NCI-H1694 treated with DMSO at 0.1 percent for 48 hours (cell line): ENCODE measurements around the gene GPSM1.

Source experiments
- DNase-seq: peaks from one replicate; lab custom pipeline; 2025; lab: John Stamatoyannopoulos, UW

GPSM1 gene

DNA sequence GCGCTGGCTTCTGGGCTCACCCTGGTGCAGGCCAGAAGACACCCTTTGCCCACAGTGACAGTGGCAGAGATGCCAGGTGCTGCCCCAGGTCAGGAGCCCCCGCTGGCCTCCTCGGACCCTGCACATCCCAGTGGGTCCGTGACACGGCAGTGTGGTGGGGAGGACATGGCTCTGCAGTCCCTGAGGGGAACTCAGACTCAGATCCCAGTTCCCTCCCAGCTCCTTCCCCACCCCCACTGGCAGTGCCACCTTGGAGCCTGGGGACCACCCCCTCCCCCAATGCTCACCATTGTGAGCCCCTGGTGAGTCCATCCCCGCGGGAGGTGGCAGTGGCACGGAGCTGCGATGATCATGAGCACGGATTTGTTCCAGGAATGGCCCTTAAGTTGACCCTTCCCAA, 22.9 kb upstream of the GPSM1 start:
- DNase-seq = no peak

DNA sequence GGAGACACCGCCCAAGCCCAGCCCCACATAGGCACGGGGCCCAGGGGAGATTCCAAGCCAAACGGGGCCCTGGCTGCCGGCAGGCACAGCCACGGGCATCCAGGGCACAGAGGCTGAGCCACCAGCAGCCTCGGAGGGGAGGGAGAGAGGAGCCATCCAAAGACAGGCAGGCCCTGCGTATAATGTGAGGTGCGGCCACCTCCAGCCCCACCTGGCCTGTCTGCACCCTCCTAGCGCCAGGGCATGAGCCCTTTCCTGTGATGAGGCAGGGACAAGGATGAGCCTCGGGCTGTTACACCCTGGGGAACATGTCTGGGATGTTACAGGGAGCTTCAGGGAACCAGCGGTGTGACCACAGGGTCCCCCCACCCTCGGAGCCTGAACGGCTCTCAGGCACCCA, 22.4 kb upstream of the GPSM1 start:
- no peak for DNase-seq

DNA sequence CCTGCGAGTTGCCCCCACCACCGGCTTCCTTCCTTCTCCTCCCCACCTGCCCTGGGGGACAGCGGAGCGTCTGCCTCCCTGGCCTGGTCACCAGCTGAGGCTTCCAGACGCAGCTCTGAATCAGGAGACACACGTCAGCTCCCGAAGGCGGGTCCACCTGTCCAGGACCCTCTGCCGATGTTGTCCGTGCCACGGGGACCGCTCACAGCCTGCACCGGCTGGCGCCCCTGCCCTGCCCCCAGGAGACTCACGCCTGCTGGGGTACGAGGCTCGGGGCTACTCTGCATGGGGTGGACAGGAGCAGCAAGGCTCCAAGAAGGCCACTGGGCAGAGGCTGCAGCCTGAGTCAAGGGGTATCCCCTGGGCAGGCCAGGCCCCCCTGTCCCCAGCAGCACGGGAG, 21.5 kb upstream of the GPSM1 start:
- DNase-seq = no peak

DNA sequence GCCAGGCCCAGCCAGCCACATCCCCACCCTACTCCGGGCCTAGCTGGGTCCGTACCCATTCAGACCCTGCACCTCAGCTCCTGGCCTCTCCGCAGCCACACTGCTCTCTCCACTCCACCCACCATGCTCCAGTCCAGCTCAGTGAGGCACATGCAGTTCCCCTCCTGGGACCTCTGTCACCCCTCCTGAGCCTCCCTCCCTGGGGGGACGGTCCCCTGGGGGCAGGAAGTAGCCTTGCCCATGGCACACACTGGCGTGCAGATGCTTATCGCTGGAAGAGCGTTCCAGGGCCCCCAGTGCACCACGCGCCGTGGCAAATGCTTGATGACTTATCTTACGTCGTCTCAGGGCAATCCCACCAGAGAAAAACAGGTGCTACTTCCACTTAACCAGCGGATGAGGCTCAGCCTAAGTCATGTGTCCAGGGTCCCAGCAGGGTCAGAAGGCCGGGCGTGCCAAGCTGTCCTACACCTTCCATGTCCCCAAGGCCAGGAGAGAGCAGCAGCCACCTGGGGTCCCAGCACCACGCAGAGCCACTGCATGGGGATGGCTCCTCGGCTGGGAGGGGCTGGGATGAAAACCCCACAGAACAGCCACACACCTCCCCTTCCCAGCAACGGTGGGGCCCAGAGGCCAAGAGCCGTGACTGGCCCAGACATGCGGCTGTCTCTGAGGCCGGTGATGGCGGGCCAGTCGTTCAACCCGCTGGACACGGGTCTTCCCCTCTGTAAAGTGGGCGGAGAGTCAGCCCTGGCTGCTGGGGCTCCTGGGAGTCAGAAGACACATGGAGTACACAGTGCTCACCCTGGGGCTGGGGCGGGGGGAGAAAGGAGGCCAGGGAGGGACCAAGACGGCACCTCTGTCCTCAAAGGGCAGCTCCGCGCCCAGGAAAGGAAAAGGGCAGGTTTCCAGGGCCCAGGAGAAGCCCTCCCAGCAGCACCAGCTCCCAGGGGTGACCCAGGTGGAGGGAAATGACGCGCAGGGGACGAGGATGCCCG, 20.8 kb upstream of the GPSM1 start:
- no peak for DNase-seq

DNA sequence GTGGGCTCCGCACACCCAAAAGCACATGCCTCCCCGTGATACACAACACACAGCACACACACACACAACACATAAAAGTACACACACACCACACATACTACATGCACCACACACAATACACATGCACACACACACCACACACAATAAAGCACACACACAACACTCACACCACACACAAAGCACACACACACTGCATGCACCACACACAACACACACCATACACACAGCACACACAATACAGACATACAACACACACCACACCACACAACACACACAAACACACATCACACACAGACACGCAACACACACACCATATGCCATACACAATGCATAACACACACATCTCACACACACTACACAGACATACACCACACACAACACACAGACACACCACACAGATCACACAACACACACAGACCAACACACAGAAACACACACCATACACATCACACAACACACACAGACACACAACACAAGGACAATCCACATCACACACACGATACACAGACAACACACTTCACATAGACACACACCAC, 20.1 kb upstream of the GPSM1 start:
- DNase-seq = no peak

DNA sequence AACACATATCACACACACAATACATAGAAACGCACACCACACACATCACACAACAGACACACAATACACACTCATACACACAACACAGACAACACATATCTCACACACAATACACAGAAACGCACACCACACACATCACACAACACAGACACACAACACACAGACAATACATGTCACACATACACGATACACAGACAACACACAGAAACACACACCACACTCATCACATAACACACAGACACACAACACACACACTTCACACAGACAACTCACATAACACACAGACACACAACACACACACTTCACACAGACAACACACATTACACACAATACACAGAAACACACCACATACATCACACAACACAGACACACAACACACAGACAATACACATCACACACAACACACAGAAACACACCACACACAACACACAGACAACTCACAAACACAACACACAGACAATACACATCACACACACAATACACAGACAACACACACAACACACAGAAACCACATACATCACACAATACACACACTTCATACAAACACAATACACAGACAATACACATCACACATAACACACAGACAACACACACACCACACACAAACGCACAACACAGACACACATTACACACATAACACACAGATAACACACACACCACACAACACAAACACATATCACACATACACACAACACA, 19.2 kb upstream of the GPSM1 start:
- no peak for DNase-seq

DNA sequence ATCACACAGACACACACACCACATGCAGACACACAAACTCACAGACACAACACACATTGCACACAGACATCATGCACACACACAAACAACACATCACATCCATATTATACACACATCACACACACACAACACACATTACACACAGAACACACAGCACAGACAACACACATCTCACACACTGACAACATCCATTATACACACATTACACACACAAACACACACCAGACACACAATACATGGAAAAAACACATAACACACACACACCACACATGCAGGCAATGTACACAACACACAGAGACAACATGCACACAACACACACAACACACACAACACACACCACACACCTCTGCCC, 18.7 kb upstream of the GPSM1 start:
- no peak for DNase-seq

DNA sequence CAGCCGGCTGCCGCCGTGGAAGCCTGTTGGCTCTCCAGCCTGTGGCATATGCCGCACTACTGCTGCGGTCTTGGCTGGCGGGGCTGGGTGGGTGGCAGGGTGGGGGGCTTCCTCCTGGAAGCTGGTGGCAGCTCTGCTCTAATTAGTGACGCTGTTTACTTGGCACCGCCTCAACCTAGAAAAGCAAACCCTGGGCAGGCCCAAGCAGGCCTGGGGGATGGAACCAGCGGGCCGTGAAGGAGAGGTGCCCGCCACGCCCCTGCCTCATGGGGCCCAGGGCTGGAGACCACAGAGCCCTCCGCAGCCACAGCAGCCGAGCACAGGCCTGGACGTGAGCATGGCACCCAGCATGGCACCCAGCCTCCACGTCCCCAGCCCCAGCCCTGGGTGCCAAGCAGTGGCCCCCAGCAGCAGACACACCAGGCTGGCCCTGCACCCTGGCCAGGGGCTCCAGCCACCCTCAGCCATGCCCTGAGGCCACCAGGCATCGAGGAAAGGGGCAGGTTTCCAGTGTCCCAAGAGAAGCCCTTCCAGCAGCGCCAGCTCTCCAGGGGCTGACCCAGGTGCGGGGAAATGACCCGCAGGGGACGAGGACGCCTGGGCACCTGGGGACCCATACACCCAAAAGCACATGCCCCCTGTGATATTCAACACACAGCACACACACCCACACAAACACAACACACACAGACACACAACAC, 18.1 kb upstream of the GPSM1 start:
- peak; percentile 94 for DNase-seq

DNA sequence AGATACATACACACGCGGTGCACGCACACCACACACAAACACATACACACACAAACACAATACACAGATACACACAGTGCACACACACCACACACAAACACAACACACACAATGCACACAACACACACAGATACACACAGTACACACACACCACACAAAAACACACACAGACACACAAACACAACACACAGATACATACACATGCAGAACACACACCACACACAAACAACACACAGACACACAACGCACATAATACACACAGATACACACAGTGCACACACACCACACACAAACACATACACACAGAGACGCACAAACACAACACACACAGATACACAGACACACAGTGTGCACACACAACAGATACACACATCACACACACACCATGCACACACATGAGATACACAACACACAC, 17.5 kb upstream of the GPSM1 start:
- DNase-seq = no peak

DNA sequence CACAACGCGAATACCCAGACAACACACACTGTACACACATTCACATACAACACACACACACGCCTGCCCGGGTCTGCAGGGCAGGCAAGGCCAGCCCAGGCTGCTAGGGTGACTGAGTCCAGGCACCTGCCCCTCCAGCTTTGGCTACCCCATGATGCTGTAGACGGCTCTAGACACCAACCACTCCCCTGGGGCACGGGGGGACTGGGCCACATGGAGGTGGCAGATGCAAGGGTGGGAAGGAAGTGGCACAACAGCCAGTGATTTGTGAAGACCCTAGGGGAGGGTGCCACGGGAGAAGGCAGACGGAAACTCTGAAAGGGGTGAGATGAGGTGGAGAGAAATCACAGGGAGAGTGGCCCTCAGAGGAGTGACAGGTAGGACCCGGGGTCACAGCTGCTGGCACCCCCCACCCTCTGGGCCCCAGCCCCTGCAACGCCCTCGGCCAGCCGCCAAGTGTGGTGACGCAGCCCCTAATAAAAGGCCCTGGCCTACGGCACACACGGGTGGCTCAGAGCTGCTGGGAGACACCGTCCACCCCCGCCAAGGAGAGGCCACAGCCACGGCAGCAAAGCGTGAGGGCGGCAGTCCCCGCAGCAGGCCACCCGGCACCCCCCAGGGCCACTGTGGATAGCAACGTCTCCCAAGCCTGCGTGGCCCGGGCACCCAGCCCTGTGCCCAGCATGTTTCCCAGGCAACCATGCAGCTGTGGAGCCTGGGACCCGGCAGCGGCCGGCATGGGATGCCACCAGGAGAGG, 16.9 kb upstream of the GPSM1 start:
- peak; percentile 84 for DNase-seq

DNA sequence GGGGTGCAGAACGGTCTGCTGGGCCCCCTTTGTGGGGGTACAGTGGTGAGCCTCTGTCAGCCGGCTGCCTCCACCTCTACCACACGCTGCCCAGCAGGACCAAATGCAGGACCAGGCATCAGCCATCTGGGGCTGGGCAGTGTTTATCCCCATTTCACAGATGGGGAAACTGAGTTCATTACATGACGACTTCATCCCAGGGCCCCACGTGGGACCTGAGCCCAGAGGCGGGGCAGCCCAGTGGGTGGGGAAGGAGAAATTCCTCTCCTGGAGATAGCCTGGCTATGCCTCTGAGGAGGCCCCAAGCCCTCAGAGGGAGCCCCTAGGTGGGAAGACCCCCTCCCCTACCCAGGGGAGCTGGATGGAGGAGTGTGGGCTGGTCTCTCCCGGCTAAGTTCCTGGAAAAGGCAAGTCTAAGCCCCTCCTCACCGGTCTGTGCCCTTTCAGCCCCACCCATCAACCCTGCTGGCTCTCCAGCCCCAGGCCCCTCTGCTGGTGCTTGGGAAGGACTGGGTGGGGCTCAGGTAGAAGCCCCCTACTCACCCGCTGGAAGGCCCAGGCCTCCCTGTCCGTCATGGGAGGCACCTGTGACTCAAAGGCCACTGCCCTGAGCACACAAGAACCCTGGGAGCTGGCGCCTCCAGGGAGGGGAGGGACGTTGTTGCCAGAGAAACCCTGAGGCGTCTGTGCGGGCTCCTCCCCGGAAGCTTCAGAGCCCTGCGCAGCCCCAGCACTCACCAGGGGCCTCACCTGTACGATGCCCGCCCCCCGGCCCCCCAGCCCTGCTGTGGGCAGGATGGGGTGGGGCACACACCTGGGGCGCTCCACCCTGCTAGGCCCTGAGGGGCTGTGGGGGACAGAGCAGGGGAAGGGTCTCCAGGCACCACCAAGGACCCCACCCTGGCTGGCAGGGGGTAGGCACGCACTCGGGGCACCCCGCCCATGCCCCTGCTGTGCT, 16.0 kb upstream of the GPSM1 start:
- DNase-seq = peak; percentile 45

DNA sequence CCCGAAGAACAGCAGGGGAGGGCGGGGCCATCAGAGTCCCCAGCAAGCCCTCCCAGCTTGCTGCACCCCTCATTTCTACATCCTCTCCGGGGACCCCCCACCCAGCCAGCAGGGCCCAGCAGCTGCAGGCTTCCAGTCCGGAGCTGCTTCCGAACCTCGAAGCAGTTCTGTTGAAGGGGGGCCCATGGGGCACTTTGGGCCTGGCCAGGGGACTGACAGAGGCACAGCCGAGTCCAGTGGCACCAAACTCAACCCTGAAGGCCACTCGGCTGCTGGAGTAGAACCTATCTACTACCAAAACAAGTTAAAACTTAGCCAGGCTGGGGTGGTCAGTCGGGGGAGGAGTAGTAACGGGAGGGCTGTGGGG, 15.3 kb upstream of the GPSM1 start:
- no peak for DNase-seq

DNA sequence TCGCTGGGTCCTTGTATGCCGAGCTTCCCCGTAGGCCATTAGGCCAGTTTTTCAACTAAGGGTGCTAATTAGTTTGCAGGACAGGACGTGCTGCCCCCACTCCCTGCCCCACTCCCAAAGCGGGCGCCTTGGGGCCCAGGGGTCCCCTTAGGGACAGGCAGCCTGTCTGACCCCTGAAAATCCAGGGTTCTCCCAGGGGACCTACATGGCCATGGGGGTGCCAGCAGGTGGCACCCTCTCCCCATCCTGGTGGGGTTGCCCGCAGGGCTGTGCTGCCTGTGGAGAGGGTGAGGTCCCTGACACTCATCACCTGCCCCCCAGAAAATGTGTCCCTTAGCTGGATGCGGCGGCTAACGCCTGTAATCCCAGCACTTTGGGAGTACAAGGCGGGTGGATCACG, 14.9 kb upstream of the GPSM1 start:
- DNase-seq = peak; percentile 36

DNA sequence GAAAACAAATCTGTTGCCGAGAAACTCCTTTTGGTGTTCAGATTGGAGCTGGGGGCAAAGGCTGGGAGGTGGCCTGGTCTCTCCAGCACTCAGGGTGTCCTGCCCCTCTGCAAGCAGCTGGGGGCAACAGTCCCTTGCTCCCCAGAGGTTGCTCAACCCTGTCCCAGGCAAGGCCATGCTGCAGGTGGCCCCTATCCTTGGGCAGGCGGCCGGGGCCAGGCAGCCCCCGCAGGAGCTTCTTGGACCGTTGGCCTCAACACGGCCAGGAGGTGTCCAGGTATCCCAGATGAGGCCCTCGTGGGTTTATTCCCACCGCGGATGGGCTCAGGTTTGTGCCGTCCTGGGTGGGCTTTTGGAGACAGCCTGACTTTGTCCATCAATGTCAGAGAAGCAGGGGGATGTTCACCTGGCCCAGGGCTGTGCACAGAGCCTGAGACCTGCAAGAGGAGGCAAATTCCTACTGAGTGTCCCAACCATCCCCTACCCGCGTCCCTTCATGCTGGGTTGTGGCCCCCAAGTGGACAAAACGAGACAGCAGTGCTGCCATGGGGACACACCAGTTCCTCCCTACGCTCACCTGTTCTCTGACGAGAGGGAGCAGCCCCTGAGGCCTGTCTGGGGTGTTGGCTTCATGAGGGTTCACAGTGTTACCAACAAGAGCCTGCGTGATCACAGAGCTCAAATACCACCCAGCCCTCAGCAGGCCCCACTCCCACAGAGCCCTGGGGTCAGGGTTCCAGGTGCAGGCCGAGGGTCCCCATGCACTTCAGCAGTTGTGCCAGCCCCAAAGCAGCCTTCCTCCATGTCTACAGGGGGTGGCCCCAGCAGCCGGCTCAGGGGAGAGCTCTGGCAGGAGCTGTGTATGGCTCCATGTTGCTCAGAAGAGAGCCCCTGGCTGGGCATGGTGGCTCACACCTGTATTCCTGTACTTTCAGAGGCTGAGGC, 14.0 kb upstream of the GPSM1 start:
- DNase-seq = no peak

DNA sequence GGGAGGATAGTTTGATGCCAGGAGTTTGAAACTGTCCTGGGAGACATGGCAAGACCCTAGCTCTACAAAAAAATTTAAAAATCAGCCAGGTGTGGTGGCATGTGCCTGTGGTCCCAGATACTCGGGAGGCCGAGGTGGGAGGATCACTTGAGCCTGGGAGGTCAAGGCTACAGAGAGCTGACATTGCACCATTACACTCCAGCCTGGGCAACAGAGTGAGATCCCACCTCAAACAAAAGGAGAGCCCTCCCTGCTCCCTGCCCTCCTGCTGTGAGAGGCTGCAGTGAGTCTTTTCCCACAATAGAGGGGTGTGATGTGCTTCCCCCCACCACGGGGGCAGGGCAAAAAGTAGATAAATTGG, 13.3 kb upstream of the GPSM1 start:
- no peak for DNase-seq

DNA sequence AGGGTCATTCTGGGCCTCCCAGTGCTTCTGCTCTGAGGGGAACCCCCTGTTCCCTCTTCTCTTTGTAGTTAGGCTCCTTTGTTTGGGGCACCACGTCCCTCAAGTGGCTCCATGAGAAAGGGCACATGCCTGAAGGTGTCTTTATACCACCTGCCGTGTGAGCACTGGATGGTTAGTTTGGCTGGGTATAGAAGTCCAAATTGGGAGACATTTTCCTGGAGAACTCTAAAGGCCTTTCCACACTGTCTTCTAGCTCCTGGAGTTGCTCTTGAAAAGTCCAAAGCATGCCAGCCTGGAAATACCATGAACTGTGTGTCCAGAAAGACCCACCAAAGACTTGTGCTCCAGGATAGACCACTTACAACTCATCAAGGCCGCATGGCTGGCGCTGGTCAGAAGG, 12.4 kb upstream of the GPSM1 start:
- DNase-seq = no peak

DNA sequence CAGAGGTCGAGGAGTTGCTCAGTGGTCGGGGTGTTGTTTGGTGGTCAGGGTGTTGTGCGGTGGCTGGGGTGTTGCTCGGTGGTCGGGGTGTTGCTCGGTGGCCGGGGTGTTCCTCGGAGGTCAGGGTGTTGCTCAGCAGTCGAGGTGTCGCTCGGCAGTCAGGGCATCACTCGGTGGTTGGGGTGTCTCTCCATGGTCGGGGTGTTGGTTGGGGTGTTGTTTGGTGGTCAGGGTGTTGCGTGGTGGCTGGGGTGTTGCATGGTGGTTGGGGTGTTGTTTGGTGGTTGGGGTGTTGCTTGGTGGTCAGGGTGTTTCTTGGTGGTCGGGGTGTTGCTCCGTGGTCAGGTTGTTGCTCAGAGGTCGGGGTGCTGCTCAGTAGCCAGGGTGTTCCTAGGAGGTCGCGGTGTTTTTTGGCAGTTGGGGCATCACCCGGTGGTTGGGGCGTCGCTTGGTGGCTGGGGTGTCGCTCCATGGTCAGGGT, 11.0 kb upstream of the GPSM1 start:
- no peak for DNase-seq

DNA sequence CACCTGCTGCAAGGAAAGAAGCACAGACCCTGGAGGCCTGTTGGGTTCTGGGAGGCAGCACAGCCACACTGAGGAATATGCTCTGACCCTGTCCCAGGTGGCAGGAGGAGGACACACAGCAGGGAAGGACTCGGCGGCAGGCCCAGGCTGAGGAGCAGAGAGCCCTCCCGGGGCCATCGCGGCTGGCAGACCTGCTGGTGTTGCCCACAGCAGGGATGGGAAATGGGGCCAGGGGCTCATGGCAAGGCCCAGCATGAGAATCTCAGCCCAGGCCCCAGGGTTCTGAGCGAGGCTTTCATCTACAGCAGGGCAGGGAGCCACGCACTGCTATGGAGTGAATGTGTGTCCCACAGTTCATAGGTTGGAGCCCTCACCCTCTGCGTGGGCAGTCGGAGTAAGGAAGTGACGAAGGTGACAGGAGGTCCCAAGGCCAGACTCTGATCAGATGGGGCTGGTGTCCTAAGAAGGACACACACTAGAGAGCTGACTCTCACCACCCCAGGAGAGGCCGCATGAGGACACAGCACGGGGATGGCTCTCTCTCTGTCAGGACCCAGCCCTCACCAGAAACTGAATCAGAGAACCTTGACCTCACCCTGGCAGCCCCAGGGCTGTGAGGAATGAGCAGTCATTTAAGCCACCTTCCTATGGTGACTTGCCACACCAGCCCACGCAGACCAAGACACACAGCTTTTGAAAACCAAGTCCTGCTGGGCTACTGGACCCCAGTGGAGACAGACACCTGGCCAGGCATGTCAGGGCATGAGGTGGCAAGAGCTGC, 10.3 kb upstream of the GPSM1 start:
- peak; percentile 58 for DNase-seq

DNA sequence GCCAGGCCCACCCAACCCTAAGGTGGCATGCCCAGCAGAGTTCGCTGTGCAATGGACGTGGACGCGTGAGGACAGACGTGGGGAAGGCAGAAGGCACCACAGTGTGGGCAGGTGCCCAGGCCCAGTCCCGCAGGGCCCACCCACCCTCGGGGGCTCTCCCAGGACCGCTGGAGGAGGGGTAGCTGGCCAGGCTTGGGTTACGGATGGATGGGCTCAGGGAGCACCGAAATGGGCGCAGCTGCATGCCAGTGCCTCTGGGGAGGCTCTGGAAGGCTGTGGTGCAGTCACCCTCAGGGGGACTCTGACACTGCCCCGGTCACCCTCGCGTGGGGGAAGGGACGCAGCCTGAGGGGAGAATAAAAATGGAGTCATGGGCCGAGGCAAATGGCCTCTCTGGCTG, 9.6 kb upstream of the GPSM1 start:
- no peak for DNase-seq
